Stimulated activated CD8-positive, alpha-beta memory T cell treated with anti-CD3 and anti-CD28 coated beads, Interleukin-15, amount 100 ng/mL, for 1 hour (primary cell): ENCODE measurements around the gene CREG2.
"Not testable (repeated sequence)": the region's sequence is repeated elsewhere in the genome, so short reads cannot be mapped to it uniquely, and the experiment has no call there.

Experiments used
- DNase-seq: peaks from one replicate; pipeline ENCODE4 v3.0.0-alpha.2; 2020; ENCODE audit warnings: low read depth

CREG2 gene

DNA sequence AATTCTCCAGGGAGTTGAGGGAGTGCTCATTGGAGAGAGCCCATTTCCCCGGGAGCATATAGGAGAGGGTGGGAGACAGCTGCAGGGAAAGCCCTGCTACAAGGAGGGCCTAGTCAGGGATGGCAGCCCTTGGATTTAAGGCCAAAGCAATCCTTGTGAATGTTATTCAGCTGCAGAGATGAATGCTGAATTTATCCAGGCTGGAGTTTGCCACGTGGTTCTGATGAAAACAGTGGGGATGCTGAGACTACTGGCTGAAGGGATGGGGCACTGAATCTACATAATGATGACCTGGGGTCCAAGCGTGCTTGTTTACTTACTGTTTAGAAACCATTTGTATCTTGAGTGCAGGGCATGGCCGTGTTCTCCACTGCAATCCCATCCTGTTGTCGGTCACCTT, 43.2 kb downstream of the CREG2 start:
- no peak for DNase-seq

DNA sequence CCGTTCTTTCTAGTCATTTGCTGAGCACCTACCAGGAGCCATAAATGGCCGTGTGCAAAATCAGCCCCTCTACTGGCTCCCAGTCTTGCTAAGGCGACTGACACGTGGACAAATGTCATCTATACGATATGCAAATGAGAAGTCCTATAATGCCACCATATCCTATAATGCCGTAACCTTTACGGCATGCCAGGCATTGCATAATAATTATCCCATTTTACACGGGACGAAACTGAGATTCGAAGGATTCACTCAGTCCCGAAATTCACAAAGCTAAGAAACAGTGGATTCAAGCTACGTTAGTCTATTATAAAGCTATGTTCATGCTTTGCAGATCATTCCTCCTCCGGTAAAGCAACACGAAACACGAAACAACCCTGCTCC, 44.7 kb downstream of the CREG2 start:
- DNase-seq, result no peak

- DNase-seq, result peak; percentile 63
Observed at GRCh38 chr2:101341901-101342624, 45.2 kb downstream of the CREG2 start.

GRCh38 chr2:101341421-101341820, 45.9 kb downstream of the CREG2 start:
- no peak for DNase-seq

GRCh38 chr2:101340141-101340551, 47.2 kb downstream of the CREG2 start:
- DNase-seq, result no peak

- no peak for DNase-seq
Observed at GRCh38 chr2:101339266-101339880, 47.9 kb downstream of the CREG2 start.

DNA sequence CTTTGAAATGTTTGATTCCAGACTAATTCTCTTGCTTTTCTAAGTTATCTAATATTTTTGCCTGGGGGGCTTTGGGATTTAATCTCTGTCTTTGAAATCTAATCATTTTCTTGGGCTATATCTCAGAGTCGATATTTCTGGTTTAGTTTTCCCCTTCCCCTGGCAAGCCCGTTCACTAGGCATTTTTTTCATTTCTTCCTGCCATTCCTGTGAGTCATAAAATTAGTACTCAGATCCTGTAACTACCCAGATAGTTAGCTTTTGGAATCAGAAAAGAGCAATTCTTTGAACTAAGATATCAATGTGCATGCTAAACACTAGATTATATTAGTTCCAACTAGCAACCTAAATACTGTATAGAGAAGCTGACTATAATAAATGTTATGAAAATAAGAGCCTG, 49.4 kb downstream of the CREG2 start:
- DNase-seq, result no peak

GRCh38 chr2:101332885-101333766, 54.2 kb downstream of the CREG2 start:
- DNase-seq, result no peak

GRCh38 chr2:101331202-101331601, 56.1 kb downstream of the CREG2 start:
- DNase-seq, result no peak

DNA sequence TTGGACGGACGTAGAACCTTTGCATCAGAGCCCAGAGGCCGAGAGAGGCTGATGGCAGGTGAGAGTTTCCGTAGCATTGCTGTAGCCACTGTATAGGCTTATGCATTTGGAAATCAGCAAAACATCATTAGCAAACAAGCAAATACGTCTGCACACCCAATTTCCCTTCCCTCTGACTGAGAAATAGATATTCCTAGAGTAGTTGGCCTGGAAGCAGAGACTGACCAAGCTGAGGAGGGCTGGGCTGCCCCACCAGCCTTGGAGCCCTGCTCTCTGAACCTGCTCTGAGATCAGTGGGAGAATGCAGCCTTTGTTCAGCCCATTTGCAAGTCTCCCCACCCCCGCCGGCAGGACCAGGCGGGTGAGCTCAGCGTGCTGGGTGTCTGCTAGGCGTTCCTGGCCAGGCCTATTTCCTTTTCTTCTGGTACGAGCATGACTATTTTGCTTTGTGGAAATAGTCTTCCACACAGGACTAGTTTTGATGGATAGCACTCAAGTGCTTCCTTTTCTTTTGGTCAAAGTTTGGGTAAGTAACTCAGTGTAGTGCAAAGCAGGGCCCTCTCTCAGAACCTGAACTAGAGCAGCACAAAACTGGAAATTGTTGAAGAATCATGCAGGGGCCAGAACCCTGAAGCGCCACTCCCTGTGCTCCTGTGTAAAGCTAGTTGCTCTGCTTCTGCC, 56.9 kb downstream of the CREG2 start:
- no peak for DNase-seq

DNA sequence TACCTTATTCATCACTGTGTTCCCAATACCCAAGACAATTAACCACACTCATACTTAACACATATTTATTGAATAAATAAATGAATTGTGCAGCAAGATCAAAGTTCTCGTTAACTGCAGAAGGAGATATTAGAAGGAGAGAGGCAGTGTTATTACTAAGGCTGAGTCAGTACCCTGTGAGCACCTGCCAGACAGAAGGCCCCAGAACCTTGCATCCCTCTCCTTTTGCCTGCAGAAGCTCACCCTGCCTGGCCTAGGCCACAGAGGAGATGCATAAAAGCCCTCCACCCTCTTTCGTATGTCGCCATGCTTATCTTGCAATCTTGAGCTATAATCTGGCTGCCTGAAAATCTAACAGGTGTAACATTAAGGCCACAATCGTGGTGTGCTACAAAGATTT, 58.3 kb downstream of the CREG2 start:
- no peak for DNase-seq

GRCh38 chr2:101328474-101329007, 58.8 kb downstream of the CREG2 start:
- no peak for DNase-seq

DNA sequence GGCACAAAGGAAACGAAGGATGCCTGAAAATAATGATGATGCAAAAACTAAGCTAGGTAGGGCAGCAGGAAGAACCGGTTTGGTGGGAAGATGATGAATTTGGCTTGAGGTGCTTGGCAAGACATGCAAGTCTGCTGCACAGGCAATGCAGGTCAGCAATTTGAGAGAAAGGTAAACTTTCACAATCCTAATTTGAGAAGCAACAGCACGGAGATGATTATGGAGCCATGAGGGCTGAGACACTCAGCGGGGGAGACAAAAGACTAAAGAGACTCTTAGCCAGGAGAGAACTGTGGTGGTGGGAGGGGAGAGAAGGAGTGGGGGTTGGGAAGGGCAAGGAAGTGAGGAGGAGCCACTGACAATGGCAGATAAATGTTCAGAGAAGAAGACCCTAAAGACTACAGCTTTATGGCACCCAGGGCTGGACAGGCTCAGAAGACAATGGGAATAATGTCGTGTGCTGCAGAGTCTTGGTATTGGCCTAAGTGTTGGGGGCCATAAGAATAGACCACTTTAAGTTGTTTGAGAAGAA, 59.4 kb downstream of the CREG2 start:
- DNase-seq, result no peak

- DNase-seq, result no peak
Observed at GRCh38 chr2:101325425-101325824, 61.9 kb downstream of the CREG2 start.

DNA sequence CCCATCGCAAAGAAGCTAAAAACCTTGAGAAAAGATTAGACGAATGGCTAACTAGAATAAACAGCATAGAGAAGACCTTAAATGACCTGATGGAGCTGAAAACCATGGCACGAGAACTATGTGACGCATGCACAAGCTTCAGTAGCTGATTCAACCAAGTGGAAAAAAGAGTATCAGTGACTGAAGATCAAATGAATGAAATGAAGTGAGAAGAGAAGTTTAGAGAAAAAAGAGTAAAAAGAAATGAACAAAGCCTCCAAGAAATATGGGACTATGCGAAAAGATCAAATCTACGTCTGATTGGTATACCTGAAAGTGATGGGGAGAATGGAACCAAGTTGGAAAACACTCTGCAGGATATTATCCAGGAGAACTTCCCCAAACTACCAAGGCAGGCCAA, 70.7 kb downstream of the CREG2 start:
- not testable (repeated sequence) for DNase-seq

DNA sequence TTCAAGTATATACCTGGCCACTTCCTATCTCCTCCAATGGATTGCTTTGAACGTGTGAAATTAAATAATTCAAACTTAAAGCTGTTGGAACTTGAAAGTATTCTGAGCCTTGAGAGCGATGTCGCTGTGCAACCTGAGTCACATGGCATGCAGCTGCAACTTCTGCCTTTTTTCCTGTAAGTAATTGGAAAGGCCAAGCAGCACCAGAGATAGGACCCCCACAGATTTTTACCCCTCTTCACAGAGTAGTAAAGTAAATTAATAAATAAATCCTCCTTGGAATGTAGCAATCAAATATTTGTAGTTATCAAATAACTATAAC, 75.6 kb downstream of the CREG2 start:
- DNase-seq, result no peak

DNA sequence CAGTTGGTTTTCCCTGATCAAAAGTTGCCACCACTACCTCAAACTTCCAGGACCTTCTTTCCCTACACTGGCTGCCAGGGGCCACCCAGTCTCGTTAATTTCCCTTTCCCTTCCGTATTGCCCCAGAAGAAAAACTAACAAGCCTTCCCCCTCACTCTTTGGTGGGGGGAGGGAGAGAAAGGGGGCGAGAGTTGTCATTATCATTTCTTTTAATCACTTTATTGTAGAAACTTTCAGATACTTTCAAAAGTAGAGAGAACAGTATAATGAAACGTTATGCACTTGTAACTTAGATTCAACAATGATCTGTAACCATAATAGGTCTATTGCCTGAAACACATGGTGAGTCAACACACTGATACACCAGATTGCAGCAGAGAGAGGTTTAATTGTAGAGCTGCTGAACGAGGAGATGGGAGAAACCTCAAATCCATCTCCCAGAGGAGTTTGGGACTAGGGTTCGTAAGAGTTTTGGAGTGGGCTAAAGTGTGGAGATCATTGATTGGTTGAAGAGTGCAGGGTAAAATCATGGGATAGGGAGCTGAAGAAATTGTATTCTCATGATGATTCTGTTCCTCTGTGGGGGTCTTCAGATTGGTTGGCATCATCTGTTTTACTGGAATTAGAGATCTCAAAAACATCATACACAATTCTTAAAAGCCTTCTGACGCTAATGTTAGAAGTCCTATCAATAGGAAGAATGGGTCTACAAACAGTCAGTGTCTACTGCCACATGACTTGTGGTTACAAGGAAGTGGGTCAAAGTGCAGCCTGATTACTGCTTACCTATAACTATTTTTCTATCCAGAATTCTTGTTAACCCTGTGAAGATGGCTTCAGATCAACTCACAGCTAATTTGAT, 76.2 kb downstream of the CREG2 start:
- DNase-seq, result no peak

- no peak for DNase-seq
Observed at GRCh38 chr2:101310090-101310833, 77.0 kb downstream of the CREG2 start.

- peak; percentile 76 for DNase-seq
Observed at GRCh38 chr2:101308432-101309210, 78.7 kb downstream of the CREG2 start, which contains the start of gene RNF149. Gene RNF149 (minus strand): TSS chr2:101308701. CDS start chr2:101308588, 113 bp downstream.
